Right kidney (tissue), 9 donors: ENCODE measurements around the gene NOG.

ENCODE experiments used
- DNase-seq: peaks from one replicate; pipeline ENCODE4 v3.0.0-alpha.2; 2016
- long read RNA-seq, 8 donors: transcript quantifications; one replicate each; lab custom pipeline, GENCODE V29; 2026

Gene NOG
- long read RNA-seq, donor 1, transcript NOG-201 (1 exons, 1,892 nt) = major isoform, 5 of 5 reads
- long read RNA-seq, donor 1, partial matches to known transcripts = 0 of 5 reads
- long read RNA-seq, donor 1, other reads (novel, unspliced or antisense) = 0 of 5 reads
- long read RNA-seq, donor 2, partial matches to known transcripts = 0 of 2 reads
- long read RNA-seq, donor 2, other reads (novel, unspliced or antisense) = 0 of 2 reads
- long read RNA-seq, donor 3, partial matches to known transcripts = 0 of 3 reads
- long read RNA-seq, donor 3, other reads (novel, unspliced or antisense) = 0 of 3 reads
- long read RNA-seq, donor 4, partial matches to known transcripts = 0 of 4 reads
- long read RNA-seq, donor 4, other reads (novel, unspliced or antisense) = 0 of 4 reads
- long read RNA-seq, donor 5, partial matches to known transcripts = 0 of 2 reads
- long read RNA-seq, donor 5, other reads (novel, unspliced or antisense) = 0 of 2 reads
- long read RNA-seq, donor 6, partial matches to known transcripts = 0 of 2 reads
- long read RNA-seq, donor 6, other reads (novel, unspliced or antisense) = 0 of 2 reads
- long read RNA-seq, donor 7 = 0 reads
- long read RNA-seq, donor 8, partial matches to known transcripts = 0 of 2 reads
- long read RNA-seq, donor 8, other reads (novel, unspliced or antisense) = 0 of 2 reads

DNA sequence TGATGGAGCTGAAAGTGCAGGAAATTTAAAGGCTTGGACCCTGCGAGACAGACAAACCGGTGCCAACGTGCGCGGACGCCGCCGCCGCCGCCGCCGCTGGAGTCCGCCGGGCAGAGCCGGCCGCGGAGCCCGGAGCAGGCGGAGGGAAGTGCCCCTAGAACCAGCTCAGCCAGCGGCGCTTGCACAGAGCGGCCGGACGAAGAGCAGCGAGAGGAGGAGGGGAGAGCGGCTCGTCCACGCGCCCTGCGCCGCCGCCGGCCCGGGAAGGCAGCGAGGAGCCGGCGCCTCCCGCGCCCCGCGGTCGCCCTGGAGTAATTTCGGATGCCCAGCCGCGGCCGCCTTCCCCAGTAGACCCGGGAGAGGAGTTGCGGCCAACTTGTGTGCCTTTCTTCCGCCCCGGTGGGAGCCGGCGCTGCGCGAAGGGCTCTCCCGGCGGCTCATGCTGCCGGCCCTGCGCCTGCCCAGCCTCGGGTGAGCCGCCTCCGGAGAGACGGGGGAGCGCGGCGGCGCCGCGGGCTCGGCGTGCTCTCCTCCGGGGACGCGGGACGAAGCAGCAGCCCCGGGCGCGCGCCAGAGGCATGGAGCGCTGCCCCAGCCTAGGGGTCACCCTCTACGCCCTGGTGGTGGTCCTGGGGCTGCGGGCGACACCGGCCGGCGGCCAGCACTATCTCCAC, at the start of gene NOG:
Gene NOG, plus strand, starts transcription at position 54 of the 674 bp plus-strand sequence. Its CDS starts 525 bp downstream, at position 579.
- DNase-seq = peak; percentile 98

- no peak for DNase-seq
Observed at GRCh38 chr17:56545106-56545505, 48.4 kb upstream of the NOG start.

- no peak for DNase-seq
Observed at GRCh38 chr17:56545930-56546329, 47.6 kb upstream of the NOG start.

- DNase-seq = no peak
Observed at GRCh38 chr17:56548661-56549060, 44.8 kb upstream of the NOG start.

DNA sequence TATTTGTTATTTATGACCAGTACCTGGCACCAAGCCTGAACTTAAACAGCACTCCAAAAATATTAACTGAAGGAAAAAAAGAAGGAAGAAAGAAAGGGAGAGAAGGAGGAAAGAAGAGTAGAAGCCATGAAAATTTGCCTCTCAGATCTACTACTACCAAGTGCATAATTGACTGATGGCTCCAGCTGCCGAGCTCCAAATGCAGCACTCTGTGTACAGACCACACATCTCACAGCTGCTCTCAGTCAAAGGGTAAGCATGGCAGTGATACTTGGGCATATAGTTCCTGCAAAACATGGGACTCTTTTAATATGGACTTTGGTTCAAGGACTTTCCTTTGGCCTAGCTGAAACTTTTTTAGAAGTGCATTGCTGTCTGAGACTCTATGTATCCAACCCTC, 44.0 kb upstream of the NOG start:
- DNase-seq = no peak

DNA sequence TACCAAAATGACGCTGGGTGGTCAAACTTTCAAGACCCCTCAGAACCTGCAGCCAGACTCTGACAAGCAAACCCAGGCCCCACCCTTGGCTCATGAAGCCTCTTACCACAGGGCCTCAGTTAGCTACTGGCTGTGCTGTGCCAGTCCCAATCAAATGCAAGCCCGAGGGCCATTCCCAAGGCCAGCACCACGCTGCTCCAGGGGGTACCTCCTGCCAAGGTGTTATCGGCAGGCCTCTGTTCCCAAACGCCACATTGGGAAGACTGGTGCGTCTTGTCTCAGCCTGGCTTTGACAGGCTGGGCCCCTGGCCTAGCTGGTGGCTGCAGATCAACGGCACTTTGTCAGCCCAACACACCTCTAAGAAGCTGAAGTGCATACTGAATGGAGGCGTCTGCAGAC, 35.8 kb upstream of the NOG start:
- DNase-seq = no peak

- DNase-seq = no peak
Observed at GRCh38 chr17:56558088-56558487, 35.4 kb upstream of the NOG start.

DNA sequence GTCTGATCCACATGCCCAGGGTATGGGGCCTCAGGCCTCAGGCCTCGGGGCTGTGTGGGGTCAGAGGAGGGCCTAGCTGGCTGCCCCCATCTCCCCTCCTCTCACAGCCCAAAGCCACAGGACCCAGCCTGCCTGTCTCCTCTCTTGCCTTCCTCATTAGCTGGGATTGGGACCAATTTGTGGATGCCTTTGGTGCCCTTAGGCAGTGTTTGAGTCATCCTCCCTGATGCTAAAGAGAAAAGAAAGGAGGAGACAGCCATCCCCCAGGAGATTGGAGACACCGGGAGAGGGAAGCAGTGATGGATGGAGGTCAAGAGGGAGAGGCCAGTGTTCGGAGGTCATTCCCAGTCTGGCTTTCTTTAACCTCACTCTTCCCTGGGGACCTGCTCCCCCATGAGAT, 23.3 kb upstream of the NOG start:
- no peak for DNase-seq

- DNase-seq = no peak
Observed at GRCh38 chr17:56571456-56571855, 22.0 kb upstream of the NOG start.

- peak; percentile 29 for DNase-seq
Observed at GRCh38 chr17:56577190-56577842, 16.2 kb upstream of the NOG start.

- DNase-seq = no peak
Observed at GRCh38 chr17:56577843-56578204, 15.7 kb upstream of the NOG start.

GRCh38 chr17:56581635-56582627, 11.6 kb upstream of the NOG start:
- DNase-seq = no peak

DNA sequence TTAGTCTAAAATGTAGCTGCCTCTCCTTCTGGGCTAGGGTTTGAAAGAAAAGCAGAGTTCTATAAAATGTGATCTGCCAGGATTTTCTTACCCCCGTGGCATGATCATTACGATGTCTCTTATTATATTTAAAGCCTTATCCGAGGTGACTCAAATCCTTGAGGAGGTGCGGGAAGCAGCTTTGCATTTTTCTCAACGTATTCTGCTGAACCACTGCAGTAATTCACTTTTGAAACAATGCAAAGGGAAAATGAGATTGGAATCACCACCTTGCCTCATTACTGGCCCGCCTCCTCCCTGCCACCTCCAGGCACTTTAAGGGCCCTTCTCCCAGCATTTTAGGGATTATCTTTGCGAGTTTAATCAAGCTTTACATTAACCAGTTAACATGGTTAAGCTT, 9.7 kb upstream of the NOG start:
- no peak for DNase-seq

DNA sequence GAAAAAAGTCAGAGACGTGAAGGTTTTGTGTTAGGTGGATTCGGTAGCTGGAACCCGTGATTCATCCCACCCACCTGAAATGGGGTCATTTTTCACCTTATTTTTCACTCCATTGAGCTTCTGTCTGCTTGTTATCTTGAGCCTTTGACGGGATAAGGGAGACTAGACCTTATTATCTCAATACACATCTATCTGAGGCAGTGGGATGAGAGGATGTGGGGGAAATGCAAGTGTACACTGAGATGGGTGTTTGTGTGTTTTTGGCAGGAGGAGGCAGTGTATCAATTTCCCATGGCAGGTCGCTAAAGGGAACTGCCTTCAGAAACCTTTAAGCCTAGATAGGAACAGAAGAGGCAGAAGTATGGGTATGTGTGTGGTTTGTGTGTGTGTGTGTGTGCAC, 6.2 kb upstream of the NOG start:
- DNase-seq = no peak

- DNase-seq = peak; percentile 90
Observed at GRCh38 chr17:56592487-56593085, 913 bp upstream of the NOG start.

DNA sequence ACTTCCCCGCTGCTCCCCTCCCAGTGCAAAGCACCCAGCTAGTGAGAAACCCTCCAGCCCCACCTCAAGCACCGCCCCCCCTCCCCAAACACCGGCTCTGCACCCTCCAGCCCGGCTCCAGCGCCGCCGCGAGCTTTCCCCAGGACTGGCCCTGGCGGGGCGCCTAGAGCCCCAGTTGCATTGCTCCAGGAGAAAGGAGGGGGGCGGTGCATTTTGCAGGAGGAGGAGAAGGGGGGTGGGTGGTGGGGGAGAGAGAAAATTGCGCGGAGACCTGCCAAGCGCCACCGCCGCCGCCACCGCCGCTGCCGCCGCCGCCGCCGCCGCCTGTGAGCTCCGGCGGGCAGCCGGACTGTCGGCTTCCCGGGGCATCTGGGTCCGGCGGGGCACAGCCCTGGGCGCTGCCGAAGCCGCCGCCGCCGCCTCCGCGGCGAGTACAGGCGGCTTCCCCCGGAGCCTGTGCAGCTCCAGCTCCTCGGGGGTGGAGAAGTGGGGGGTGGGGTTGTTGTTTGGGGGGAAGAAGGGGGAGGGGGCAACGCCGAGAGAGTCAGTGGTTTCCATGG, 333 bp upstream of the NOG start:
- no peak for DNase-seq

GRCh38 chr17:56594320-56595107, 1.0 kb downstream of the NOG start:
- DNase-seq = no peak

GRCh38 chr17:56595108-56595418, 1.6 kb downstream of the NOG start:
- no peak for DNase-seq

DNA sequence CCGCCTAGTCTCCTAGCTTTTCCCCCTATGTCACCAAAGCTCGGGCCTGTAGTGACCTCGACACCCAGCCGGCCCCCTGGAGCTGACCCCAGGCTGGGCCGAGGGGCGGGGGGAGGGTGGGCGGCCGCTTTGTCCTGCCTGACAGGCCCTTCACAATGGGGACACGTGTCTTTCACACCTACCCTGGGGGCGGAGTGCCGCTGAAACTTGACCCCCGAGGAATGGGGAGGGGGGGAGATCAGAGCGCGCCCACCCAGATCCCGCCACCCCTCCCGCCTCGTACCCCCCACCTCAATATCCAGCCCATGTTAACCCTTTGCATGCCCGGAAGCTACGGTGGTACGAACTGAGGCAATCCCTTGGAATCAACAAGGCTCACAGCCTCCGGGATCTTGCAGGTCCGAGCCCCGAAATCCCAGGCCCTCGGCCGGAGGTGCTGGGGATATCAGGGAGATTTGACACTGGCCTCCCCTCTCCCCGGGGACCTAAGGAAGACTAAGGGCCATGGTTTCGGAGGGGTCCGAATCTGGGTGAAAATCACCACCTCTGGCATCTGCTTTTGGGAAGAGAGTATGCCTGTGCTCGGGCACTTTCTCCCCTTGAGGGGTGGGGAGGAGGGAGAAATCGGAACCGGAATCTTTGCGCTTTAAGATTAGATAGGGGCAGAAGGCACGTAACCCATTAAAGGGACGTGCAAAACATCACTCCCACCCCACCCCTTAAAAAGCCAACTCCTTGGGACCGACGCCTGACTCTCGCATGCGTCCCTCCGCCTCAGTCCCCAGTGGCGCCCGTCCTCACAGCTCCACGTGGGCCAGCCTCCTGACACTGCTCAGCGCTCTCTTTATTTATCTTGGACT, 2.6 kb downstream of the NOG start:
- DNase-seq = peak; percentile 66
